GM20000 (cell line): Measurements from ENCODE around the gene ADGRG6.

Experiments used
- DNase-seq: peaks from one replicate; pipeline ENCODE4 v3.0.0; 2012; ENCODE audit warnings: low spot score
- TF ChIP-seq, protein P1 (sequence below): IDR thresholded peaks from 2 replicates; pipeline ENCODE4 v1.5.1; 2012; ENCODE audit warnings: mild to moderate bottlenecking, control low read depth; ENCODE audit errors: extremely low read depth, missing control alignments

Gene ADGRG6

DNA sequence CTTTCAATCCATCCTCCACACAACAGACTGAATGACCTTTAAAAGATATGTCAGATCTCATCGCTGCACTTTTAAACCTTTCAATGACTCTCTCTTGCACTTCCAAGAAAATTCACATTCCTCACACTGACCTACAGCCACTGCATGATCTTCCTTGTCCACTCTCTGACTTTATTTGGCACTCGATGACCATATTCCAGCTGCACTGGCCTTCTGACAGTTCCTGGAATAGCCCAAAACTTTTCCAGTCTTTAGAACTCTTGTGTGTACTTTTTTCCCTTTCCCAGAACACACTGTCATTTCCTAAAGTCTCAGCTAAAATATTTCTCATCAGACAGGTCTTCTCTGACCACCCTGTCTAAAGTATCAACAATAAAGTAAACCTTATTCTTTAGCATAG is 174.6 kb downstream of the ADGRG6 start:
- TF ChIP-seq, protein P1, sequence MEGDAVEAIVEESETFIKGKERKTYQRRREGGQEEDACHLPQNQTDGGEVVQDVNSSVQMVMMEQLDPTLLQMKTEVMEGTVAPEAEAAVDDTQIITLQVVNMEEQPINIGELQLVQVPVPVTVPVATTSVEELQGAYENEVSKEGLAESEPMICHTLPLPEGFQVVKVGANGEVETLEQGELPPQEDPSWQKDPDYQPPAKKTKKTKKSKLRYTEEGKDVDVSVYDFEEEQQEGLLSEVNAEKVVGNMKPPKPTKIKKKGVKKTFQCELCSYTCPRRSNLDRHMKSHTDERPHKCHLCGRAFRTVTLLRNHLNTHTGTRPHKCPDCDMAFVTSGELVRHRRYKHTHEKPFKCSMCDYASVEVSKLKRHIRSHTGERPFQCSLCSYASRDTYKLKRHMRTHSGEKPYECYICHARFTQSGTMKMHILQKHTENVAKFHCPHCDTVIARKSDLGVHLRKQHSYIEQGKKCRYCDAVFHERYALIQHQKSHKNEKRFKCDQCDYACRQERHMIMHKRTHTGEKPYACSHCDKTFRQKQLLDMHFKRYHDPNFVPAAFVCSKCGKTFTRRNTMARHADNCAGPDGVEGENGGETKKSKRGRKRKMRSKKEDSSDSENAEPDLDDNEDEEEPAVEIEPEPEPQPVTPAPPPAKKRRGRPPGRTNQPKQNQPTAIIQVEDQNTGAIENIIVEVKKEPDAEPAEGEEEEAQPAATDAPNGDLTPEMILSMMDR = no peak
- DNase-seq = no peak

DNA sequence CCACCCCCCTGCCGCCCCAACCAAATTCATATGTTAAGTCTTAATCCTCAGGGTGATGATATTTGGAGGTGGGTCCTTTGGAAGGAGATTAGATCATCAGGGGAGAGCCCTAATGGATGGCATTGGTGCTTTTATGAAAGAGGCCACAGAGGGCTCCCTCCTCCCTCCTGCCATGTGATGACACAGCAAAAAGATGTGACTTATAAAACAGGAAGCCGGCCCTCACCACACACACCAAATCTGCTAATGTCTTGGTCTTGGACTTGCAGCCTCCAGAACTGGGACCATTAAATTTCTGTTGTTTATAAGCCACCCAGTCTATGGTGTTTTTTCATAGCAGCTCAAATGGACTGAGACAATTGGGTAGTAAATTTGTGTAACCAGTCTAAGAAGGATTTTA is 176.3 kb downstream of the ADGRG6 start:
- no peak for DNase-seq
- TF ChIP-seq, protein P1 = no peak

DNA sequence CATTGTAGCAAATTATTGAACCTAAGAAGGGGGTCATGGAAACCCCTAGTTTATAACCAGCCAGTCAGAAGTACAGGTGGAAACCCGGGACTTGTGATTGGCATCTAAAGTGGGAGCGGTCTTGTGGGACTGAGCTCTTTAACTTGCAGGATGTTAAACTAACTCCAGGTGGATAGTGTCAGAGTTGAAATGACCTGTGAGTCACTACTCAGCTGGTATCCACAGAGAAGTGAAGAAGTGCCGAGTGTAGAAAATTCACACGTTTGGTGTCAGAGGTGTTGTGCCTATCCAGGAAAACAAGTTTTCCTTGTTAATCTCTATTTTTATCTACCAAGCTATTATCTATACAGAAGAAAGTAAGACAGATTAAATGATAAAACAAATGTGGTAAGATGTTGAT is 179.7 kb downstream of the ADGRG6 start:
- no peak for DNase-seq
- TF ChIP-seq, protein P1 = no peak

- TF ChIP-seq, protein P1 = no peak
Observed at GRCh38 chr6:142482249-142482648, 180.4 kb downstream of the ADGRG6 start.

DNA sequence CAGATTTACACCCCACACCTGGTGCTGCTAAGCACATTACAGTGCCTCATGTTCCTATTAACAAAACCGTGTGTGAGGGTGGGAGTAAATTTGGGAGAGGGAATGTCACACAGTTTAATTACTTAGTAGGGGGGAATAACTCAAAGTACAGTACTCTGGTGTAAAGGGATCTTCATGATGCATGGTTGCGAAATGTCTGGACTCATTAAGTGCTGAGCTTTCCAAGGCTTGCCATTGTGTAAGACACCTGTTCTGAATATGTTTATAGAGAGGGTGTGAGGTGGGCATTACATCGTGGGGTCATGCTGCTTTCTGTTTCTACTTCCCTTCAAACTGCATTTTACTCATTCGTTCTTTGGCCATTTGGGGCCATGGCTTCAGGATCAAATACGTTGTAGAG is 181.2 kb downstream of the ADGRG6 start:
- TF ChIP-seq, protein P1 = no peak
- DNase-seq = no peak

More at GRCh38 chr6:142482249-142482648, 180.4 kb downstream of the ADGRG6 start:
- no peak for DNase-seq

- no peak for DNase-seq
- TF ChIP-seq, protein P1 = no peak
Observed at GRCh38 chr6:142485256-142485655, 183.4 kb downstream of the ADGRG6 start.

DNA sequence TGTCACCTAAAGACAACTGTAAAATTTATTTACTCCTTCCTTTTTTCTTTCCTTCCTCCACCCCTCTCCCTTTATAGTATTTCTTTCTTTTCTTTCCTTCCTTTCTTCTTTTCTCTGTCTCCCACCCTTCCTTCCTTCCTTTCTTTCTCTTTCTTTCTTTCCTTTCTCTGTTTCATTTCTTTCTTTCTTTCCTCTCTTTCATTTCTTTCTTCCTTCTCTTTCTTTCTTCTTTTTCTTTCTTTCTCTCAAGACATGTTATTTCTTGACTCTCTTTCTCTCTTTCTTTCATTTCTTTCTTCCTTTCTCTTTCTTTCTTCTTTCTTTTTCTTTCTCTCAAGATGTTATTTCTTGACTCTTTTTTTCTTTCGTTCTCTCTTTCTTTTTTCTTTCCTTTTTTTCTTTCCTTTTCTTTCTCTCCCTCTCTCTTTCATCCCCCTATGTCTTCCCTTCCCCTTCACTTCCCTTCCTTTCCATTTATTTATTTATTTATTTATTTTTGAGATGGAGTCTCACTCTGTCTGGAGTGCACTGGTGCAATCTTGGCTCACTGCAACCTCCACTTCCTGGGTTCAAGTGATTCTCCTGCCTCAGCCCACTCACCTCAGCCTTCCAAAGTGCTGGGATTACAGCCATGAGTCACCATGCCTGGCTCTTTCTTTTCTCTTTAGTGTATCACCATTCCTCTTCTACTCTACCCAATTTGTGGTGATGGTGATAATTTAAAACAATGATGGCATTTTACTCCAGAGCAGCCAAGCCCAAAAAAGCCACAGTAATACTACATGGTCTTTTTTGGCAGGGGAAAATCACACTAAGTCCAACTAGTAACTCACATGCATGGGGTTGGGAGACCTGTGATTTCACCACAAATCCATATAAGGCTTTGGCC is 188.2 kb downstream of the ADGRG6 start:
- TF ChIP-seq, protein P1 = no peak
- no peak for DNase-seq
